Measurements from ENCODE around the gene ULK4.
"Not testable (repeated sequence)": the region's sequence is repeated elsewhere in the genome, so short reads cannot be mapped to it uniquely, and the experiment has no call there.

Gene ULK4

GRCh38 chr3:41681479-41681878, 280.4 kb downstream of the ULK4 start:
- H3K9ac ChIP-seq (ENCODE audit: low read length): no peak overlapping the region
- H3K27me3 ChIP-seq (ENCODE audit: low read depth, low read length): no peaks in the 10 kb centered on the region
- no peaks in the 10 kb centered on the region for H3K9me3 ChIP-seq (ENCODE audit: insufficient read depth, low read length)
- no peaks in the 10 kb centered on the region for H3K4me1 ChIP-seq (ENCODE audit: low read length)
- no peaks in the 10 kb centered on the region for H4K20me1 ChIP-seq (ENCODE audit: insufficient read depth, low read length)
- no peaks in the 10 kb centered on the region for H3K36me3 ChIP-seq (replicated peaks; ENCODE audit: low read depth, low read length)
- no peak overlapping the region for H2AFZ ChIP-seq (ENCODE audit: low read depth, low read length)
- H3K27ac ChIP-seq (ENCODE audit: low read length): no peak overlapping the region
- H3K4me3 ChIP-seq (ENCODE audit: low read length): no peak overlapping the region
- H3K79me2 ChIP-seq (ENCODE audit: low read length): no peaks in the 10 kb centered on the region
- H3K4me2 ChIP-seq (ENCODE audit: low read length): no peak overlapping the region
- TF ChIP-seq CTCF (IDR thresholded peaks at IDR 0.05; ENCODE audit: low read depth, low read length): no peak
- no peak for TF ChIP-seq EZH2phosphoT487 (IDR thresholded peaks at IDR 0.05; ENCODE audit: low read depth)

- no peaks in the 10 kb centered on the region for H3K79me2 ChIP-seq (ENCODE audit: low read length)
- H3K4me3 ChIP-seq (ENCODE audit: low read length): no peak overlapping the region
- H3K27me3 ChIP-seq (ENCODE audit: low read depth, low read length): no peaks in the 10 kb centered on the region
- H3K36me3 ChIP-seq (replicated peaks; ENCODE audit: low read depth, low read length): no peaks in the 10 kb centered on the region
- H2AFZ ChIP-seq (ENCODE audit: low read depth, low read length): no peak overlapping the region
- H3K9me3 ChIP-seq (ENCODE audit: insufficient read depth, low read length): no peaks in the 10 kb centered on the region
- no peaks in the 10 kb centered on the region for H3K4me1 ChIP-seq (ENCODE audit: low read length)
- H3K27ac ChIP-seq (ENCODE audit: low read length): no peak overlapping the region
- no peaks in the 10 kb centered on the region for H4K20me1 ChIP-seq (ENCODE audit: insufficient read depth, low read length)
- no peak overlapping the region for H3K4me2 ChIP-seq (ENCODE audit: low read length)
- no peak overlapping the region for H3K9ac ChIP-seq (ENCODE audit: low read length)
- TF ChIP-seq CTCF (IDR thresholded peaks at IDR 0.05; ENCODE audit: low read depth, low read length) (no peak), EZH2phosphoT487 (IDR thresholded peaks at IDR 0.05; ENCODE audit: low read depth) (no peak)
Observed at GRCh38 chr3:41679374-41679773, 282.5 kb downstream of the ULK4 start.

GRCh38 chr3:41675102-41675501, 286.8 kb downstream of the ULK4 start:
- not testable (repeated sequence) for H4K20me1 ChIP-seq (ENCODE audit: insufficient read depth, low read length); H3K79me2 ChIP-seq (ENCODE audit: low read length); H3K36me3 ChIP-seq (replicated peaks; ENCODE audit: low read depth, low read length); H3K4me1 ChIP-seq (ENCODE audit: low read length); H2AFZ ChIP-seq (ENCODE audit: low read depth, low read length); H3K9ac ChIP-seq (ENCODE audit: low read length); H3K27ac ChIP-seq (ENCODE audit: low read length); H3K9me3 ChIP-seq (ENCODE audit: insufficient read depth, low read length); H3K4me3 ChIP-seq (ENCODE audit: low read length); H3K27me3 ChIP-seq (ENCODE audit: low read depth, low read length); H3K4me2 ChIP-seq (ENCODE audit: low read length)

- no peak overlapping the region for H3K27ac ChIP-seq (ENCODE audit: low read length)
- no peak overlapping the region for H3K4me3 ChIP-seq (ENCODE audit: low read length)
- no peak overlapping the region for H3K9ac ChIP-seq (ENCODE audit: low read length)
- no peaks in the 10 kb centered on the region for H3K27me3 ChIP-seq (ENCODE audit: low read depth, low read length)
- TF ChIP-seq CTCF (IDR thresholded peaks at IDR 0.05; ENCODE audit: low read depth, low read length): no peak
- TF ChIP-seq EZH2phosphoT487 (IDR thresholded peaks at IDR 0.05; ENCODE audit: low read depth): no peak
- H3K79me2 ChIP-seq (ENCODE audit: low read length): no peaks in the 10 kb centered on the region
- no peaks in the 10 kb centered on the region for H3K36me3 ChIP-seq (replicated peaks; ENCODE audit: low read depth, low read length)
- no peak overlapping the region for H2AFZ ChIP-seq (ENCODE audit: low read depth, low read length)
- H3K9me3 ChIP-seq (ENCODE audit: insufficient read depth, low read length): no peaks in the 10 kb centered on the region
- no peaks in the 10 kb centered on the region for H4K20me1 ChIP-seq (ENCODE audit: insufficient read depth, low read length)
- no peak overlapping the region for H3K4me2 ChIP-seq (ENCODE audit: low read length)
- no peaks in the 10 kb centered on the region for H3K4me1 ChIP-seq (ENCODE audit: low read length)
Observed at GRCh38 chr3:41674449-41674848, 287.5 kb downstream of the ULK4 start.

- H3K4me3 ChIP-seq (ENCODE audit: low read length): no peak overlapping the region
- H3K4me2 ChIP-seq (ENCODE audit: low read length): no peak overlapping the region
- H4K20me1 ChIP-seq (ENCODE audit: insufficient read depth, low read length): no peaks in the 10 kb centered on the region
- H3K9ac ChIP-seq (ENCODE audit: low read length): no peak overlapping the region
- H3K9me3 ChIP-seq (ENCODE audit: insufficient read depth, low read length): no peaks in the 10 kb centered on the region
- no peaks in the 10 kb centered on the region for H3K79me2 ChIP-seq (ENCODE audit: low read length)
- H2AFZ ChIP-seq (ENCODE audit: low read depth, low read length): no peak overlapping the region
- TF ChIP-seq EZH2phosphoT487 (IDR thresholded peaks at IDR 0.05; ENCODE audit: low read depth): no peak
- no peak for TF ChIP-seq CTCF (IDR thresholded peaks at IDR 0.05; ENCODE audit: low read depth, low read length)
- H3K4me1 ChIP-seq (ENCODE audit: low read length): no peaks in the 10 kb centered on the region
- H3K27ac ChIP-seq (ENCODE audit: low read length): no peak overlapping the region
- H3K36me3 ChIP-seq (replicated peaks; ENCODE audit: low read depth, low read length): no peaks in the 10 kb centered on the region
- H3K27me3 ChIP-seq (ENCODE audit: low read depth, low read length): no peaks in the 10 kb centered on the region
Observed at GRCh38 chr3:41673650-41674049, 288.3 kb downstream of the ULK4 start.

Data from OCI-LY3 (cell line).